ENCODE measurements around the gene MASTL.

Gene MASTL

DNA sequence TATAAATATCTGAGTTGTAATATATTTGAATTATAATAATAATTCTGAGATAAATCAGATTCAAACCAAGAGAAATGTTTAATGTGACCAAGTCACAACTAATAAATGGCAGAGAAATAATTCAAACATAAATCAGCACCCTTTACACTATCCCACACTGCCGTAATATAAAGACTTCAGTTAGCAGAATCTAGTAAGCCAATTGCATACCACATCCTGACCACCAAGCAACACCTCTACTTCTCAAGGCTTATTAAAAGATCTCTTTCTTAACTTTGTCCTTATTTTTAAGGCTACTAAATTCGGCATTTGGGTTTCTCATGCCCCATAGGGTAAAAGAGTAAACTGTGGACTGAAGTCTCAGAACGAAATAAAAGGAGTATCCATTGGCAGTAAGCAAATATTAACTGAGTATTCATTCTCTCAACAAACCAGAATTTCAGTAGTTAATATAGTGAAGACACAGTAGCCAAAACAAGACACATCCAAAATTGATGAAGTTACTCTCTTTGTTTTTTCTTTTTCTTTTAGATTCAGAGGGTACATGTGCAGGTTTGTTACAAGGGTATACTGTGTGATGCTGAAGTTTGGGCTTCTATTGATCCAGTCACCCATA is 70.6 kb downstream of the MASTL start:
- DNase-seq = no peak

- DNase-seq = no peak
These were observed 74.9 kb downstream of the MASTL start for GRCh38 chr10:27230022-27230421.

- DNase-seq = no peak
These were observed 80.6 kb downstream of the MASTL start for GRCh38 chr10:27235706-27236105.

Data from femur (tissue), 1 donor.